Liver (tissue), 9 donors: Measurements from ENCODE around the gene POLD3. TPM values are rescaled to one million over a fixed set of nuclear protein-coding genes. Genes with fewer than 3 reads are reported as not detected.

ENCODE experiments used
- DNase-seq: peaks from one replicate; pipeline ENCODE4 v3.0.0-alpha.2; 2017; ENCODE audit warnings: low spot score
- H3K27ac ChIP-seq, 2 donors: one replicate each; pipeline ENCODE4 v1.7.0; 2013; ENCODE audit warnings: inconsistent platforms in 2 of 2, low read length in 2 of 2, control low read depth in 1 of 2, low read depth in 1 of 2, mild to moderate bottlenecking in 1 of 2
- H3K27me3 ChIP-seq, 4 donors: one replicate each; pipeline versions ENCODE4 v1.6.1 to v1.7.0; 2013; ENCODE audit warnings: low read length in 3 of 4, inconsistent platforms in 1 of 4, mild to moderate bottlenecking in 1 of 4, moderate library complexity in 1 of 4; ENCODE audit not compliant: control insufficient read depth in 4 of 4, insufficient read depth in 4 of 4
- H3K36me3 ChIP-seq, 4 donors: one replicate each; pipeline versions ENCODE4 v1.6.1 to v1.7.0; 2013; ENCODE audit warnings: low read length in 3 of 4, mild to moderate bottlenecking in 3 of 4, low read depth in 1 of 4, moderate library complexity in 1 of 4; ENCODE audit not compliant: control insufficient read depth in 4 of 4, insufficient read depth in 3 of 4
- H3K4me1 ChIP-seq, 4 donors: one replicate each; pipeline versions ENCODE4 v1.6.1 to v1.7.0; 2013; ENCODE audit warnings: low read length in 3 of 4, mild to moderate bottlenecking in 3 of 4, moderate library complexity in 1 of 4; ENCODE audit not compliant: control insufficient read depth in 4 of 4, insufficient read depth in 4 of 4
- H3K4me3 ChIP-seq, 3 donors: one replicate each; pipeline versions ENCODE4 v1.6.1 to v1.7.0; 2013; ENCODE audit warnings: low read length in 3 of 3, control low read depth in 1 of 3, low read depth in 1 of 3, mild to moderate bottlenecking in 1 of 3
- H3K9ac ChIP-seq, 2 donors: one replicate each; pipeline ENCODE4 v1.7.0; 2013; ENCODE audit warnings: low read length in 2 of 2, mild to moderate bottlenecking in 2 of 2, moderate library complexity in 2 of 2, control low read depth in 1 of 2, low read depth in 1 of 2
- H3K9me3 ChIP-seq, 4 donors: one replicate each; pipeline versions ENCODE4 v1.6.1 to v1.7.0; 2013; ENCODE audit warnings: low read length in 3 of 4; ENCODE audit not compliant: control insufficient read depth in 4 of 4
- EGR1 ChIP-seq, 2 donors: IDR thresholded peaks; 2 replicates each; pipeline ENCODE4 v1.6.1; 2016 to 2018; ENCODE audit warnings: antibody characterized with exemption in 2 of 2, low read depth in 2 of 2
- FOXA1 ChIP-seq: IDR thresholded peaks from 2 replicates; pipeline ENCODE4 v1.6.1; 2016; ENCODE audit warnings: antibody characterized with exemption
- FOXA2 ChIP-seq: IDR thresholded peaks from 2 replicates; pipeline ENCODE4 v1.6.1; 2016; ENCODE audit warnings: antibody characterized with exemption
- GABPA ChIP-seq, 2 donors: IDR thresholded peaks in 1 of 2; conservative IDR thresholded peaks in 1 of 2; 2 replicates each; pipeline ENCODE4 v1.6.1; 2016; ENCODE audit warnings: antibody characterized with exemption in 2 of 2, mild to moderate bottlenecking in 1 of 2, moderate library complexity in 1 of 2
- HNF4G ChIP-seq: IDR thresholded peaks from 2 replicates; pipeline ENCODE4 v1.6.1; 2016; ENCODE audit warnings: antibody characterized with exemption
- JUND ChIP-seq, 2 donors: IDR thresholded peaks; 2 replicates each; pipeline ENCODE4 v1.6.1; 2016; ENCODE audit warnings: antibody characterized with exemption in 2 of 2
- MAX ChIP-seq: IDR thresholded peaks from 2 replicates; pipeline ENCODE4 v1.6.1; 2016; ENCODE audit warnings: antibody characterized with exemption
- RAD21 ChIP-seq, 2 donors: IDR thresholded peaks; 2 replicates each; pipeline ENCODE4 v1.6.1; 2016; ENCODE audit warnings: antibody characterized with exemption in 2 of 2, mild to moderate bottlenecking in 2 of 2
- RXRA ChIP-seq, 2 donors: IDR thresholded peaks; 2 replicates each; pipeline ENCODE4 v1.6.1; 2017 to 2018; ENCODE audit warnings: antibody characterized with exemption in 2 of 2, mild to moderate bottlenecking in 1 of 2
- SP1 ChIP-seq: IDR thresholded peaks from 2 replicates; pipeline ENCODE4 v1.6.1; 2018; ENCODE audit warnings: antibody characterized with exemption, mild to moderate bottlenecking
- TAF1 ChIP-seq: conservative IDR thresholded peaks from 2 replicates; pipeline ENCODE4 v1.6.1; 2016; ENCODE audit warnings: antibody characterized with exemption, mild to moderate bottlenecking
- YY1 ChIP-seq: IDR thresholded peaks from 2 replicates; pipeline ENCODE4 v1.6.1; 2016; ENCODE audit warnings: antibody characterized with exemption, mild to moderate bottlenecking
- ZBTB33 ChIP-seq: IDR thresholded peaks from 2 replicates; pipeline ENCODE4 v1.6.1; 2016; ENCODE audit warnings: antibody characterized with exemption
- WGBS: extraction: QIAGEN DNeasy Blood & Tissue Kit; methylation state at CpG from one replicate; pipeline ENCODE4 v1.1.7; 2013; 5-methylcytosine and 5-hydroxymethylcytosine counted together
- polyA plus RNA-seq, 2 donors: library from polyadenylated mRNA; stranded (reverse) in 1 of 2; unstranded in 1 of 2; fragments of 200-250 nt in 1 of 2; fragments of >200 nt in 1 of 2; fragmentation: Nextera tagmentation in 1 of 2; extraction: Ambion mirVana in 1 of 2; gene quantifications; one replicate each; pipeline versions ENCODE4 v1.2.1 to v1.2.3, GENCODE V29; 2013 to 2015
- total RNA-seq, 2 donors: library from RNA; depleted of rRNA; stranded (reverse); fragments of >200 nt; gene quantifications; one replicate each; pipeline ENCODE4 v1.2.3, GENCODE V29; 2014
- TF ChIP-seq, protein P1 (sequence below): fragments of 150-350 bp; IDR thresholded peaks from 2 replicates; pipeline ENCODE4 v1.5.1; 2017; ENCODE audit warnings: improper control_type of control experiment, low read depth, low read length; ENCODE audit not compliant: missing input control
- TF ChIP-seq, protein P2 (sequence below): IDR thresholded peaks from 2 replicates; pipeline ENCODE4 v1.6.1; 2016; ENCODE audit warnings: antibody characterized with exemption
- donor health status: healthy.
- donor health status: healthy.
- donor health status: healthy.
- donor health status: healthy.
- donor health status: healthy.

Gene POLD3
- total and polyA plus RNA-seq, 4 donors: 3.0 to 8.3 (median 5.0) TPM

DNA sequence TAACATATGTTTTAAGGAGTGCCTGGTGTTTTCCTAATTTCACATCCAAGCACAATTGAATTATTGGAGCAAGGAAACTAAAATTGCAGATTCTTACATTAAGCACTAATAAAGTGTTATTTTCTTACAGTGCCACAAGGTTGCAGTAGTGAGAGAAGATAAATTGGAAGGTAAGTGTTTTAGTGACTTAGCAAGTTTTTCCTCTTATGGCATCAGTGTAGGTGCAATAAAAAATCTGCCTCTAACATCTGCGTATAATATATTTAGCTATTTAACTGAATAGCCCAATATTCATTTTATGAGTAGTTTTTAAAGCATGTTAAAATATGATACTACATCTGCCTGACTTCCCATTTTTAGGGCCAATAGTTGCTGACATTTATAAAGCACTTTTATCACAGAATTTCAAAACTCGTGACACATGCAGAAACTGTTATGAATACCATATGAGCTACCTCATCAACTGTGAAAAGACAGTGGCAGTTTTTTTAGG lies 19.0 kb downstream of the POLD3 start:
- no peak overlapping the region for H3K4me3 ChIP-seq
- peaks cover 4 to 27% (median 16%) of the 10 kb centered on the region in 4 donors for H3K4me1 ChIP-seq
- H3K27me3 ChIP-seq: no peaks in the 10 kb centered on the region
- H3K36me3 ChIP-seq: peaks cover 0 to 4% (median 2%) of the 10 kb centered on the region in 4 donors
- H3K27ac ChIP-seq: no peak overlapping the region
- H3K9me3 ChIP-seq: no peaks in the 10 kb centered on the region
- TF ChIP-seq, protein P1, sequence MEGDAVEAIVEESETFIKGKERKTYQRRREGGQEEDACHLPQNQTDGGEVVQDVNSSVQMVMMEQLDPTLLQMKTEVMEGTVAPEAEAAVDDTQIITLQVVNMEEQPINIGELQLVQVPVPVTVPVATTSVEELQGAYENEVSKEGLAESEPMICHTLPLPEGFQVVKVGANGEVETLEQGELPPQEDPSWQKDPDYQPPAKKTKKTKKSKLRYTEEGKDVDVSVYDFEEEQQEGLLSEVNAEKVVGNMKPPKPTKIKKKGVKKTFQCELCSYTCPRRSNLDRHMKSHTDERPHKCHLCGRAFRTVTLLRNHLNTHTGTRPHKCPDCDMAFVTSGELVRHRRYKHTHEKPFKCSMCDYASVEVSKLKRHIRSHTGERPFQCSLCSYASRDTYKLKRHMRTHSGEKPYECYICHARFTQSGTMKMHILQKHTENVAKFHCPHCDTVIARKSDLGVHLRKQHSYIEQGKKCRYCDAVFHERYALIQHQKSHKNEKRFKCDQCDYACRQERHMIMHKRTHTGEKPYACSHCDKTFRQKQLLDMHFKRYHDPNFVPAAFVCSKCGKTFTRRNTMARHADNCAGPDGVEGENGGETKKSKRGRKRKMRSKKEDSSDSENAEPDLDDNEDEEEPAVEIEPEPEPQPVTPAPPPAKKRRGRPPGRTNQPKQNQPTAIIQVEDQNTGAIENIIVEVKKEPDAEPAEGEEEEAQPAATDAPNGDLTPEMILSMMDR: peak; percentile 38
- TF ChIP-seq RAD21 (IDR thresholded peaks at IDR 0.05): peak; percentile 67 to 76
- TF ChIP-seq, protein P2, sequence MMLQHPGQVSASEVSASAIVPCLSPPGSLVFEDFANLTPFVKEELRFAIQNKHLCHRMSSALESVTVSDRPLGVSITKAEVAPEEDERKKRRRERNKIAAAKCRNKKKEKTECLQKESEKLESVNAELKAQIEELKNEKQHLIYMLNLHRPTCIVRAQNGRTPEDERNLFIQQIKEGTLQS: no peak
- no peak for DNase-seq
- no peak overlapping the region for H3K9ac ChIP-seq
- 55% methylated on average over 2 of the region's 2 CpGs for WGBS

GRCh38 chr11:74612877-74613276 lies 20.5 kb downstream of the POLD3 start:
- Histone ChIP-seq H3K4me3 (no peak overlapping the region), H3K27ac (no peak overlapping the region), H3K4me1 (peaks cover 4 to 34% (median 18%) of the 10 kb centered on the region in 4 donors), H3K9me3 (no peaks in the 10 kb centered on the region), H3K27me3 (no peaks in the 10 kb centered on the region), H3K36me3 (peaks cover 0 to 4% (median 2%) of the 10 kb centered on the region in 4 donors), H3K9ac (no peak overlapping the region)
- WGBS: 87% methylated on average over 3 of the region's 3 CpGs
- TF ChIP-seq EGR1 (IDR thresholded peaks at IDR 0.05; ENCODE audit: low read depth in 2 of 2): no peak
- TF ChIP-seq RAD21 (IDR thresholded peaks at IDR 0.05): no peak
- TF ChIP-seq FOXA2: no peak
- no peak for TF ChIP-seq JUND (IDR thresholded peaks at IDR 0.05)
- no peak for TF ChIP-seq YY1
- TF ChIP-seq FOXA1: no peak
- TF ChIP-seq RXRA (IDR thresholded peaks at IDR 0.05): no peak
- DNase-seq: no peak

GRCh38 chr11:74615311-74615710 lies 22.9 kb downstream of the POLD3 start:
- DNase-seq: no peak
- peaks cover 2 to 28% (median 13%) of the 10 kb centered on the region in 4 donors for H3K4me1 ChIP-seq
- no peak overlapping the region for H3K4me3 ChIP-seq
- WGBS: 93% methylated on average over 1 of the region's 1 CpG
- TF ChIP-seq GABPA (IDR thresholded peaks at IDR 0.05 in 1 of 2, conservative IDR thresholded peaks at IDR 0.05 in 1 of 2) (no peak), MAX (no peak), EGR1 (IDR thresholded peaks at IDR 0.05; ENCODE audit: low read depth in 2 of 2) (no peak), SP1 (no peak), JUND (IDR thresholded peaks at IDR 0.05) (no peak), FOXA1 (no peak), ZBTB33 (no peak), HNF4G (no peak), RXRA (IDR thresholded peaks at IDR 0.05) (no peak), RAD21 (IDR thresholded peaks at IDR 0.05) (no peak), FOXA2 (no peak), TAF1 (no peak)
- TF ChIP-seq, protein P1: no peak
- H3K36me3 ChIP-seq: peaks cover 0 to 5% (median 4%) of the 10 kb centered on the region in 4 donors
- H3K9ac ChIP-seq: no peak overlapping the region
- no peaks in the 10 kb centered on the region for H3K9me3 ChIP-seq
- no peaks in the 10 kb centered on the region for H3K27me3 ChIP-seq
- H3K27ac ChIP-seq: peak overlapping the region in 1 of 2 donors; percentile 37
